22Rv1 (cell line): ENCODE data around the gene TTC31.

Experiments used
- CTCF ChIP-seq: fragments of 450-650 bp; IDR thresholded peaks from 2 replicates; pipeline ENCODE4 v1.5.1; 2017; ENCODE audit warnings: mild to moderate bottlenecking
- ZFX ChIP-seq: fragments of 450-650 bp; IDR thresholded peaks from 2 replicates; pipeline ENCODE4 v1.6.1; 2017; ENCODE audit warnings: antibody characterized with exemption, borderline replicate concordance

- TF ChIP-seq CTCF (no peak), ZFX (no peak)
These were observed 56.0 kb downstream of the TTC31 start for GRCh38 chr2:74538881-74539339.
